ENCODE results near the gene VAC14.

GRCh38 chr16:70659953-70660671 lies 140.8 kb downstream of the VAC14 start:
- TF ChIP-seq, protein P1, sequence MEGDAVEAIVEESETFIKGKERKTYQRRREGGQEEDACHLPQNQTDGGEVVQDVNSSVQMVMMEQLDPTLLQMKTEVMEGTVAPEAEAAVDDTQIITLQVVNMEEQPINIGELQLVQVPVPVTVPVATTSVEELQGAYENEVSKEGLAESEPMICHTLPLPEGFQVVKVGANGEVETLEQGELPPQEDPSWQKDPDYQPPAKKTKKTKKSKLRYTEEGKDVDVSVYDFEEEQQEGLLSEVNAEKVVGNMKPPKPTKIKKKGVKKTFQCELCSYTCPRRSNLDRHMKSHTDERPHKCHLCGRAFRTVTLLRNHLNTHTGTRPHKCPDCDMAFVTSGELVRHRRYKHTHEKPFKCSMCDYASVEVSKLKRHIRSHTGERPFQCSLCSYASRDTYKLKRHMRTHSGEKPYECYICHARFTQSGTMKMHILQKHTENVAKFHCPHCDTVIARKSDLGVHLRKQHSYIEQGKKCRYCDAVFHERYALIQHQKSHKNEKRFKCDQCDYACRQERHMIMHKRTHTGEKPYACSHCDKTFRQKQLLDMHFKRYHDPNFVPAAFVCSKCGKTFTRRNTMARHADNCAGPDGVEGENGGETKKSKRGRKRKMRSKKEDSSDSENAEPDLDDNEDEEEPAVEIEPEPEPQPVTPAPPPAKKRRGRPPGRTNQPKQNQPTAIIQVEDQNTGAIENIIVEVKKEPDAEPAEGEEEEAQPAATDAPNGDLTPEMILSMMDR (IDR thresholded peaks at IDR 0.05; ENCODE audit: insufficient read depth, low read length), result no peak
- no peak for TF ChIP-seq GABPA (IDR thresholded peaks at IDR 0.05; ENCODE audit: low read depth)
